Left renal pelvis (tissue), 4 donors: ENCODE results near the gene SOX3. TPM values are rescaled to one million over a fixed set of nuclear protein-coding genes. Genes with fewer than 3 reads are reported as not detected.

Source experiments
- DNase-seq, 4 donors: peaks; one replicate each; pipeline ENCODE4 v3.0.0-alpha.2; 2013; ENCODE audit warnings: low read depth in 4 of 4, low spot score in 3 of 4
- polyA plus RNA-seq, 4 donors: library from polyadenylated mRNA; unstranded; fragments of 120-200 nt; gene quantifications; one replicate each; pipeline ENCODE4 v1.2.1, GENCODE V29; 2013; ENCODE audit not compliant: insufficient read length in 4 of 4

SOX3 gene
- polyA plus RNA-seq, 4 donors: not detected

DNA sequence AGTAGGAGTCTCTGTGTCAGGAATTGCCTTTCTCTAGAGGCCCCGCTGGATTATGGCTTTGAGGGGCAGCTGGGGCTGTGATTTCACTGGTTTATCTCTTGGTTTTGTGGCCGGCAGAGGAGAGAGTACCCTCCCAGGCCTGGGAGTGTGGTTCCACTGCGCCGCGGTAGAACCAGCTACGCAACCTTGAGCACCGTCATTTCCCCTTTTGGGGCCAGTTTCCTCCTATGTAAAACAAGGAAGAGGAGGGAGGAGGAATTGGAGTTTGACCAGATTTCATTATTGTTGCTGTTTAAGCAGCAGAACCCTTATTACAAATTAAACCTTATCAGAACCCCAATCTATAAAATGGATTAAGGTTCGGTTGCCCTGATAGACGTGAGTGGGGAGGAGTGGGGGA, 4.4 kb downstream of the SOX3 start:
- no peak for DNase-seq

GRCh38 chrX:140495739-140496138, 9.1 kb downstream of the SOX3 start:
- no peak for DNase-seq

- DNase-seq: no peak
These were observed 12.5 kb downstream of the SOX3 start for GRCh38 chrX:140492066-140492994.

DNA sequence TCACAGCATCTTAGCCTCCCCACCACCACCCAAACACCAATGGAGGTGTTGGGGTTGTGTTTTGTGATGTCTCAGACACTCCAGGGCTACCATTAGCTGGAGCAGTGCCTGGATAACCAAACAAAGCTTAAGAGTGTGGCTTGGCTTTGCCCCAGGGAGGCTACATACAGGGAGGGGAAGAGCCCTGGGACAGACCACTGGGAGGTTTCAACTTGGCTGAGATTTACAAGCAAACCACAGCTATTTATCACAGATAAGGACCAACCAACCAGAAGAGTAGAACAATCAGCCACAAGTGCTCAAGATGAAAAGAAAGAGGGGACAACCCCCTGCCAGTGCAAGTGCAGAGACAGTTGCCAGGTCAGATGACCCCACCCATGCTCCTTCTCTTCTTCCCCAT, 24.1 kb downstream of the SOX3 start:
- DNase-seq: no peak

DNA sequence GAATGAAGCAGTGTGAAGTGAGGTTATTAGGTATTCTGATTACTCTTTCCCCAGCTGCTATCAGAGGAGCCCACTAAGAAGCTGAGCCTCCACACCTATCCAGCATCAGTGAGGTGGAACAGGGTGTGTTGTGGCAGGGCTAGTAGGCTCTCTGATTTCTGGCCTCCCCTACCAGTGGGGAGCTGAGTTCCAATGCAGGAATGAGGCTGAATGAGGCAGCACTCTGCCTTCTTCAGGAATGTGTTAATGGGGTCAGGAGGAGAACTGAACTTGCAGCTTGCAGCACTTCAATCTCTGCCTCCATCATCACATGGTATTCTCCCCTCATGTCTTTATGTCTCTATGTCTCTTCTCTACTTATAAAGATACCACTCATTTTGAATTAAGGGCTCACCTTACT, 26.9 kb downstream of the SOX3 start:
- DNase-seq: no peak

DNA sequence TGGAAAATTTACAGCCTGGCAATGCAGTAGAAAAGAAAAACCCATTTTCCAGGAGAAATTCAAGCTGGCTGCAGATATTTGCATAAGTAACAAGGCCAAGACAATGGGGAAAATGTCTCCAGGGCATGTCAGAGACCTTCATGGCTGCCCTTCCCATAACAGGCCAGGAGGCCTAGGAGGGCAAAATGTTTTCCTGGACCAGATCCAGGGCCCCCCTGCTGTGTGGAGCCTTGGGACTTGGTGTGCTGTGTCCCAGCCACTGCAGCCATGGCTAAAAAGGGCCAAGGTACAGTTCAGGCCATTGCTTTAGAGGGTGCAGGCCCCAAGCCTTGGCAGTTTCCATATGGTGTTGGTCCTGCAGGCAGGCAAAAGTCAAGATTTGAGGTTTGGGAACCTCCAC, 29.8 kb downstream of the SOX3 start:
- DNase-seq: no peak

DNA sequence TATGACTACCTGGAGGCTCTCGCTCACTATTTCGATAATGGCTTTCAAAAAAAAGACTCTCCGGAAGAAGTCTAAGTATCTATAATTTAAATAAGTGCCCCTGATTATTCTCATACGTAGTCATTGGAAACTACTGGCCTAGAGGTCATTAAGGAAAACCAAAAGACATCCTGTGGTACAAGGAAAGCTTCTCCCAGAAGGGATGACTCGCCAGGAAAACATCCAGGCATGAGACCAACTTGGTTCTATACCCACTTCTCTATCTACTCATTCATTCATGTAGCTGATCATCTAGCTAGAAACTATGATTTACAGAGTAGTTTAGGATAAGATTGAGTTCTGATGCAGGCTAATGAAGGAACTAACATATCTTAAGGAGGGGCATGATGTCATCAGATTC, 37.7 kb downstream of the SOX3 start:
- no peak for DNase-seq

Other genes with a start within 250 kb of the SOX3 start
- gene LINC00632, start 204.7 kb upstream of the SOX3 start, polyA plus RNA-seq: 10 to 100 TPM in 1 of 4 donors, 1 to 10 TPM in 3; 3.7 to 11.3 (median 7.1) TPM